SU-DHL-6 (cell line): ENCODE measurements around the gene GMDS.

ENCODE experiments used
- H2AFZ ChIP-seq: fragments of 200-600 bp; sonication (generic); 2 replicates; pipeline ENCODE4 v1.6.1; 2014; ENCODE audit warnings: low read depth, mild to moderate bottlenecking, moderate library complexity, mixed read lengths, antibody characterized with exemption, low read length; ENCODE audit not compliant: severe bottlenecking
- H3F3A ChIP-seq: fragments of 200-600 bp; shearing (Covaris generic); 2 replicates; pipeline ENCODE4 v1.6.0; 2016; ENCODE audit warnings: antibody characterized with exemption, mild to moderate bottlenecking; ENCODE audit not compliant: insufficient read depth
- H3K27ac ChIP-seq: fragments of 200-600 bp; sonication (generic); 2 replicates; pipeline ENCODE4 v1.5.1; 2016; ENCODE audit warnings: low read depth, mild to moderate bottlenecking, low read length, moderate library complexity, mixed read lengths
- H3K27me3 ChIP-seq: fragments of 200-600 bp; sonication (generic), shearing (Covaris generic); 2 replicates; pipeline ENCODE4 v1.6.0; 2014; ENCODE audit warnings: mild to moderate bottlenecking, low read length
- H3K36me3 ChIP-seq: fragments of 200-600 bp; sonication (generic); 2 replicates; pipeline ENCODE4 v1.6.1; 2014; ENCODE audit warnings: mild to moderate bottlenecking, low read length, mixed read lengths
- H3K4me2 ChIP-seq: fragments of 300-600, 200-600 bp; shearing (Covaris generic), sonication (generic); 2 replicates; pipeline ENCODE4 v1.6.0; 2014; ENCODE audit warnings: low read length, low read depth, mild to moderate bottlenecking; ENCODE audit not compliant: poor library complexity, severe bottlenecking
- H3K4me3 ChIP-seq: fragments of 200-600 bp; sonication (generic); 2 replicates; pipeline ENCODE4 v1.5.1; 2014; ENCODE audit warnings: antibody characterized with exemption, low read length, mild to moderate bottlenecking, mixed read lengths; ENCODE audit not compliant: insufficient read depth, poor library complexity, severe bottlenecking
- H3K79me2 ChIP-seq: fragments of 200-600 bp; sonication (generic); 2 replicates; pipeline ENCODE4 v1.6.1; 2014; ENCODE audit warnings: mild to moderate bottlenecking, low read length, moderate library complexity; ENCODE audit not compliant: insufficient read depth
- H3K9ac ChIP-seq: fragments of 200-600 bp; sonication (generic); 2 replicates; pipeline ENCODE4 v1.7.0; 2014; ENCODE audit warnings: mild to moderate bottlenecking, low read length
- H3K9me2 ChIP-seq: fragments of 200-600 bp; sonication (generic); replicated peaks from 2 replicates; pipeline ENCODE4 v1.6.1; 2014; ENCODE audit warnings: low read length; ENCODE audit not compliant: insufficient read depth
- H3K9me3 ChIP-seq: fragments of 200-600 bp; sonication (generic); 2 replicates; pipeline ENCODE4 v1.6.1; 2014; ENCODE audit warnings: low read length, mixed read lengths; ENCODE audit not compliant: insufficient read depth
- H4K20me1 ChIP-seq: fragments of 200-600 bp; sonication (generic); 2 replicates; pipeline ENCODE4 v1.6.1; 2014; ENCODE audit warnings: low read depth, mild to moderate bottlenecking, antibody characterized with exemption, low read length, moderate library complexity, mixed read lengths
- EZH2phosphoT487 ChIP-seq: fragments of 200-600 bp; sonication (generic), shearing (Covaris generic); conservative IDR thresholded peaks from 2 replicates; pipeline ENCODE4 v1.6.1; 2018; ENCODE audit warnings: mild to moderate bottlenecking, antibody characterized with exemption, low read length, moderate library complexity, mixed read lengths
- TF ChIP-seq, protein P1 (sequence below): fragments of 200-600 bp; sonication (generic); IDR thresholded peaks from one replicate; pipeline ENCODE4 v1.5.1; 2017; ENCODE audit warnings: antibody characterized with exemption, mild to moderate bottlenecking, low read length, moderate library complexity; ENCODE audit not compliant: insufficient read depth, poor library complexity, severe bottlenecking

GMDS gene

GRCh38 chr6:1624851-1625781 is 620.3 kb downstream of the GMDS start:
- Histone ChIP-seq H3K27me3 (no peaks in the 10 kb centered on the region), H3K27ac (no peak overlapping the region), H4K20me1 (no peaks in the 10 kb centered on the region), H3K9ac (no peak overlapping the region), H3K9me2 (no peaks in the 10 kb centered on the region), H2AFZ (no peak overlapping the region), H3F3A (no peaks in the 10 kb centered on the region), H3K4me3 (no peak overlapping the region), H3K36me3 (no peaks in the 10 kb centered on the region), H3K4me2 (no peak overlapping the region), H3K79me2 (no peaks in the 10 kb centered on the region), H3K9me3 (no peaks in the 10 kb centered on the region)
- TF ChIP-seq, protein P1, sequence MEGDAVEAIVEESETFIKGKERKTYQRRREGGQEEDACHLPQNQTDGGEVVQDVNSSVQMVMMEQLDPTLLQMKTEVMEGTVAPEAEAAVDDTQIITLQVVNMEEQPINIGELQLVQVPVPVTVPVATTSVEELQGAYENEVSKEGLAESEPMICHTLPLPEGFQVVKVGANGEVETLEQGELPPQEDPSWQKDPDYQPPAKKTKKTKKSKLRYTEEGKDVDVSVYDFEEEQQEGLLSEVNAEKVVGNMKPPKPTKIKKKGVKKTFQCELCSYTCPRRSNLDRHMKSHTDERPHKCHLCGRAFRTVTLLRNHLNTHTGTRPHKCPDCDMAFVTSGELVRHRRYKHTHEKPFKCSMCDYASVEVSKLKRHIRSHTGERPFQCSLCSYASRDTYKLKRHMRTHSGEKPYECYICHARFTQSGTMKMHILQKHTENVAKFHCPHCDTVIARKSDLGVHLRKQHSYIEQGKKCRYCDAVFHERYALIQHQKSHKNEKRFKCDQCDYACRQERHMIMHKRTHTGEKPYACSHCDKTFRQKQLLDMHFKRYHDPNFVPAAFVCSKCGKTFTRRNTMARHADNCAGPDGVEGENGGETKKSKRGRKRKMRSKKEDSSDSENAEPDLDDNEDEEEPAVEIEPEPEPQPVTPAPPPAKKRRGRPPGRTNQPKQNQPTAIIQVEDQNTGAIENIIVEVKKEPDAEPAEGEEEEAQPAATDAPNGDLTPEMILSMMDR = no peak
- TF ChIP-seq EZH2phosphoT487 = no peak

- H3K36me3 ChIP-seq = no peaks in the 10 kb centered on the region
- no peak overlapping the region for H2AFZ ChIP-seq
- H3K4me2 ChIP-seq = no peak overlapping the region
- no peaks in the 10 kb centered on the region for H3K9me3 ChIP-seq
- H3K79me2 ChIP-seq = no peaks in the 10 kb centered on the region
- H3F3A ChIP-seq = no peaks in the 10 kb centered on the region
- H3K4me3 ChIP-seq = no peak overlapping the region
- TF ChIP-seq, protein P1 = no peak
- no peak for TF ChIP-seq EZH2phosphoT487
- no peak overlapping the region for H3K27ac ChIP-seq
- no peaks in the 10 kb centered on the region for H4K20me1 ChIP-seq
- no peaks in the 10 kb centered on the region for H3K9me2 ChIP-seq
- no peaks in the 10 kb centered on the region for H3K27me3 ChIP-seq
- no peak overlapping the region for H3K9ac ChIP-seq
Observed at GRCh38 chr6:1624058-1624850, 621.2 kb downstream of the GMDS start.

- no peaks in the 10 kb centered on the region for H3K9me3 ChIP-seq
- no peaks in the 10 kb centered on the region for H3K36me3 ChIP-seq
- H3K9ac ChIP-seq = no peak overlapping the region
- H3K79me2 ChIP-seq = no peaks in the 10 kb centered on the region
- no peaks in the 10 kb centered on the region for H3K9me2 ChIP-seq
- no peak overlapping the region for H2AFZ ChIP-seq
- H3F3A ChIP-seq = no peaks in the 10 kb centered on the region
- H3K27ac ChIP-seq = no peak overlapping the region
- H4K20me1 ChIP-seq = no peaks in the 10 kb centered on the region
- H3K27me3 ChIP-seq = no peaks in the 10 kb centered on the region
- H3K4me2 ChIP-seq = no peak overlapping the region
- no peak for TF ChIP-seq EZH2phosphoT487
- TF ChIP-seq, protein P1 = no peak
- no peak overlapping the region for H3K4me3 ChIP-seq
Observed at GRCh38 chr6:1623769-1624057, 621.7 kb downstream of the GMDS start.
